ENCODE measurements around the gene CYFIP1. TPM values are rescaled to one million over a fixed set of nuclear protein-coding genes. Genes with fewer than 3 reads are reported as not detected.

CYFIP1 gene
- total RNA-seq, 1 experiment from 2014 or later: 79.2 TPM

- Mint-ChIP-seq H3K36me3 (peaks cover 7% of the 10 kb centered on the region), H3K4me1 (peaks cover 18% of the 10 kb centered on the region), H3K27me3 (ENCODE audit: low read depth) (no peaks in the 10 kb centered on the region), H3K4me3 (no peak overlapping the region), H3K9me3 (peaks cover 14% of the 10 kb centered on the region), H3K27ac (peak overlapping the region; percentile 59)
- no peak for TF ChIP-seq NFYB (CRISPR knock-in tag; conservative IDR thresholded peaks at IDR 0.05; ENCODE audit: low read depth)
- no peak for TF ChIP-seq CDX4 (CRISPR knock-in tag; IDR thresholded peaks at IDR 0.05; ENCODE audit: borderline replicate concordance)
- no peak for TF ChIP-seq JUN (CRISPR knock-in tag; IDR thresholded peaks at IDR 0.05)
- no peak for TF ChIP-seq CREB1 (CRISPR knock-in tag; IDR thresholded peaks at IDR 0.05)
- TF ChIP-seq MYBL2 (CRISPR knock-in tag; IDR thresholded peaks at IDR 0.05): no peak
- TF ChIP-seq PRRX2 (CRISPR knock-in tag; IDR thresholded peaks at IDR 0.05): no peak
- TF ChIP-seq NR3C1 (CRISPR knock-in tag; conservative IDR thresholded peaks at IDR 0.05; ENCODE audit: low read depth): no peak
- no peak for TF ChIP-seq ZNF532 (CRISPR knock-in tag; IDR thresholded peaks at IDR 0.05; ENCODE audit: borderline replicate concordance)
- TF ChIP-seq ZMAT4 (CRISPR knock-in tag; IDR thresholded peaks at IDR 0.05): no peak
- DNase-seq (ENCODE audit: low spot score) (no peak), ATAC-seq (no peak)
- POLR2A ChIA-PET: no interaction called here
- CTCF ChIA-PET: no interaction called here
These were observed 11.8 kb downstream of the CYFIP1 start for GRCh38 chr15:22968366-22968765.

GRCh38 chr15:22967084-22967770 lies 12.9 kb downstream of the CYFIP1 start:
- Mint-ChIP-seq H3K27me3 (ENCODE audit: low read depth) (no peaks in the 10 kb centered on the region; the same call in 1 of the 2 replicates), H3K36me3 (peaks cover 11% of the 10 kb centered on the region), H3K27ac (no peak overlapping the region), H3K4me3 (no peak overlapping the region), H3K4me1 (peaks cover 18% of the 10 kb centered on the region), H3K9me3 (peaks cover 18% of the 10 kb centered on the region)
- no peak for ATAC-seq
- DNase-seq (ENCODE audit: low spot score): no peak
- ChIA-PET CTCF (interaction anchor here (1.2 kb wide), 1 partner anchor 14 kb away, joined by 3 read pairs; no protein-coding TSS in a partner anchor), POLR2A (no interaction called here)
- TF ChIP-seq HMGA2 (CRISPR knock-in tag; IDR thresholded peaks at IDR 0.05) (no peak), FOXP4 (CRISPR knock-in tag; IDR thresholded peaks at IDR 0.05) (no peak), NFYB (CRISPR knock-in tag; conservative IDR thresholded peaks at IDR 0.05; ENCODE audit: low read depth) (no peak), GTF2I (CRISPR knock-in tag; conservative IDR thresholded peaks at IDR 0.05) (no peak), NR3C1 (CRISPR knock-in tag; conservative IDR thresholded peaks at IDR 0.05; ENCODE audit: low read depth) (no peak), ZNF423 (CRISPR knock-in tag; IDR thresholded peaks at IDR 0.05) (no peak), ATF3 (CRISPR knock-in tag; conservative IDR thresholded peaks at IDR 0.05) (no peak), JAZF1 (CRISPR knock-in tag; IDR thresholded peaks at IDR 0.05) (no peak), MLX (CRISPR knock-in tag; IDR thresholded peaks at IDR 0.05) (no peak), TEAD4 (CRISPR knock-in tag; IDR thresholded peaks at IDR 0.05) (no peak), STAT6 (CRISPR knock-in tag; conservative IDR thresholded peaks at IDR 0.05; ENCODE audit: low read depth) (no peak), CREM (CRISPR knock-in tag; IDR thresholded peaks at IDR 0.05) (no peak), ZBTB21 (CRISPR knock-in tag; IDR thresholded peaks at IDR 0.05; ENCODE audit: borderline replicate concordance) (no peak), MYBL2 (CRISPR knock-in tag; IDR thresholded peaks at IDR 0.05) (no peak)

All from WTC11 (cell line).